Breast epithelium (tissue), 3 donors: ENCODE results near the gene AKAP7.

Source experiments
- CTCF ChIP-seq, 3 donors: fragments of 450-650 bp; IDR thresholded peaks; one replicate each; pipeline ENCODE4 v1.5.1; 2016 to 2017; ENCODE audit warnings: antibody characterized with exemption in 3 of 3, mild to moderate bottlenecking in 3 of 3, moderate library complexity in 3 of 3
- POLR2A ChIP-seq: fragments of 450-650 bp; IDR thresholded peaks from one replicate; pipeline ENCODE4 v1.6.1; 2016; ENCODE audit warnings: antibody characterized with exemption, mild to moderate bottlenecking, moderate library complexity

- TF ChIP-seq POLR2A (no peak), CTCF (IDR thresholded peaks at IDR 0.05) (no peak)
These were observed 867 bp upstream of the AKAP7 start for GRCh38 chr6:131134220-131134979.
